RPMI8226 (cell line): ENCODE measurements around the gene SMIM21.

Source experiments
- DNase-seq: peaks from one replicate; pipeline ENCODE4 v3.0.0-alpha.2; 2015

The SMIM21 gene

DNA sequence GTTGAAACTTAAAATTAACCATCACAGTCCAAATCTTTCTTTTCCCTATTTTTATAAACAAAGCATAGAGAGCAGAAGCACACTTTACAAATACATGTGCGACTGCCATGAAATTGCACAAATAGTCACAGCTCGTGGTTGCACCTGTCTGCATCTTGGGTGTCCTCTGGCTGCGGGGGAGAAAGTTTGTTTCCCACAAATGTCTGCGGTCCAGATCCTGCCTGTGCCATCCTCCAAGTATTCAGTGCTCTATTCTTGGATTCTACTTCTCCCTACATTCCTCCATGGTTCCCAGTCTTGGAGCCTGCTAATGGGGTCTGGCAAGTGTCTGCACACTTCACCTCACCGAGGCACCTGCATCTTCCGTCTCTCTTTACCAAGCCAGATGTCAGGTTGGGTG is 52.2 kb downstream of the SMIM21 start:
- DNase-seq, result no peak

- DNase-seq, result no peak
These were observed 53.0 kb downstream of the SMIM21 start for GRCh38 chr18:75374466-75374865.

- no peak for DNase-seq
These were observed 58.3 kb downstream of the SMIM21 start for GRCh38 chr18:75369026-75369721.

- no peak for DNase-seq
These were observed 61.7 kb downstream of the SMIM21 start for GRCh38 chr18:75365837-75366236.

DNA sequence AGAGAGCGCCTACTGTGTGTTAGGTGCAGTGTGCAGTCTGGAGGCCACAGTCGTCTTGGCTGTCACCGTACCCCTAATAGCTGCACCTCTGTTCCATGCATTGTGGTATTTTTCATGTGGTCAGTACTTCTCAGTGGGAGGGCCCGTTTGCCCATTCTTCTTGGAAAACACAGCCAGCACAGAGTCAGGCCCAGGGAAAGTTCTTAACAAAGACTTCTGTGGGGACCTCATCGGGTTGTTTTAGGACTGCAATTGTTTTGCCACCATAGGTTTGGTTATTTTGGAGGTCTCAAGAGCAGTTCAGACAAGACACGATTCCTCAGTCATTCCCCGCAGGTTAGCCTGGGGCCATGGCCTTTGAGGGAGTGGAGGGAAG is 62.3 kb downstream of the SMIM21 start:
- DNase-seq, result no peak

DNA sequence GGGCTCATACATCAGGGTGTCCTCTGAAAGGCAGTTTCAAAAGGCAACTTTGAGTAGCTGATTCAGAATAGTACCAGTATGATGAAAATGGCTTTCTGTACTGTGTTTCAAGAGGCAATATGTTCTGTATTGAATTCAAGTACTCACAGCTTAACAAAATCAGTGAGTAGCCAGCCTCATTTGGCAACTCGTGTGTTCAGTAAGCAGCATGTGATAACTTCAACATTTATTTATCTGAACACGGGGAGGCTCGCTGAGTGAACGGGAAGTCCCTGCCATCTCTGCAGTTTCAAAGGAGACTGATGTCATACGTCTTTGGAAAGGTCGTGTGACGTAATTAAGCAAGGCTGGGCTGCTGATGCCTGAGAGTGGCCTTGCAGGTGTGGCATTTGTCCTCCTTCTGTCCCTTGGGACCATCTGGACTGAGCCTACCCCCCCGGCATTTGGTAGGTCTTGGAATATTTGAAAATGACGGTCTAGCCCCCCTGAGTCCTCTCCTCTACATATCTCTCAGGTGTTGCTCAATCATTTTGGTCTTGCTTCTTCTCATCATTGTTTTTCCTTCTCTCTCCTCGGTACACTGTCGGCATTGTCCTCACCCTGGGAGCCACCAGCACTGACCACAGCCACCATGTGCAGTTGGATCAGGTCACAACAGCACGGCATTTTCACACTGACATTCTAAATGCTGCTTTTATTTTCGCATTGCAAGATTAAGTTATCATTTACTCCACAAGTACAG is 62.8 kb downstream of the SMIM21 start:
- DNase-seq, result no peak

GRCh38 chr18:75363446-75364225 is 63.9 kb downstream of the SMIM21 start:
- no peak for DNase-seq

- DNase-seq, result no peak
These were observed 65.1 kb downstream of the SMIM21 start for GRCh38 chr18:75362435-75362834.

- DNase-seq, result no peak
These were observed 66.6 kb downstream of the SMIM21 start for GRCh38 chr18:75360941-75361340.

DNA sequence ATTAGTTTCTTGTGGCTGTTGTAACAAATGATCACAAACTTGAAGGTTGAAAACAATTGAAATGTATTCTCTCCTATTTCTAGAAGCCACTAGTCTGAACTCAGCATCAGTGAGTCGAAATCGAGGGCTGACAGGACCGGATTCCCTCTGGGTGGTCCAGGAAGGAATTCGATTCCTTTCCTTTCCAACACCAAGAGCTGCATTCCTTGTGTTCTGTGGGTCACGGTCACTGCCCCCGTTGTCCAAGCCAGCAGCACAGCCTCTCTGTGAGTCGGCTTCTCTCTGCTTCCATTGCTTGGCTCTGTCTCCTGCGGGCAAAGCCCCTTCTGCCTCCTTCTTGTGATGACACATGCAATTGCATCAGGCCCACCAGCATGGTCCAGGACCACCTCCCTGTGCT is 67.3 kb downstream of the SMIM21 start:
- DNase-seq, result no peak
